H1 (cell line): ENCODE data around the gene CACNA1G. TPM values are rescaled to one million over a fixed set of nuclear protein-coding genes. Genes with fewer than 3 reads are reported as not detected.
A peak's percentile ranks its signal among the peaks of the same experiment; 100 is the strongest.

ENCODE experiments used
- CTCF ChIA-PET: fragments of 300-600 bp; sonication (Branson Sonifier 250); formaldehyde crosslinking; loops from one replicate; lab custom pipeline; 2021; ENCODE audit not compliant: partially characterized antibody; lab: Charles Lee
- POLR2A ChIA-PET: fragments of 300-600 bp; sonication (Branson Sonifier 250); formaldehyde crosslinking; loops from one replicate; lab custom pipeline; 2021; ENCODE audit warnings: inconsistent platforms; ENCODE audit not compliant: partially characterized antibody; lab: Charles Lee
- DNase-seq, 2 experiments: peaks; one replicate each; pipeline versions ENCODE4 v3.0.0 to v3.0.0-alpha.2; 2010 to 2022; ENCODE audit warnings: low spot score in 2 of 2, low read depth in 1 of 2, mixed read lengths in 1 of 2
- FAIRE-seq: peaks from 2 replicates; lab custom pipeline; 2011; peaks lifted over from hg19 to GRCh38; lab: Jason Lieb, UNC
- H2AFZ ChIP-seq: 2 replicates; pipeline ENCODE4 v1.8.1; 2012; ENCODE audit warnings: low read length, inconsistent platforms
- H2AK5ac ChIP-seq: 2 replicates; pipeline ENCODE4 v1.6.1; 2013; ENCODE audit warnings: low read depth, low read length
- H2BK120ac ChIP-seq: replicated peaks from 2 replicates; pipeline ENCODE3; 2013; ENCODE audit warnings: low read depth, low read length, inconsistent platforms
- H2BK12ac ChIP-seq: 2 replicates; pipeline ENCODE4 v1.6.1; 2013; ENCODE audit warnings: low read depth, low read length
- H2BK15ac ChIP-seq: 2 replicates; pipeline ENCODE4 v1.6.1; 2013; ENCODE audit warnings: low read length
- H2BK20ac ChIP-seq: 2 replicates; pipeline ENCODE4 v1.6.1; 2013; ENCODE audit warnings: low read length
- H2BK5ac ChIP-seq: 2 replicates; pipeline ENCODE4 v1.6.1; 2013; ENCODE audit warnings: low read depth, low read length
- H3K14ac ChIP-seq: 2 replicates; pipeline ENCODE4 v1.6.1; 2013; ENCODE audit warnings: inconsistent platforms; ENCODE audit not compliant: insufficient read length
- H3K18ac ChIP-seq: 2 replicates; pipeline ENCODE4 v1.6.1; 2013; ENCODE audit warnings: low read length; ENCODE audit errors: extremely low read depth
- H3K23ac ChIP-seq: 2 replicates; pipeline ENCODE4 v1.6.1; 2013; ENCODE audit warnings: inconsistent platforms; ENCODE audit not compliant: insufficient read length
- H3K23me2 ChIP-seq: 2 replicates; pipeline ENCODE4 v1.6.1; 2013; ENCODE audit warnings: low read depth, low read length
- H3K27ac ChIP-seq: 2 replicates; pipeline ENCODE4 v1.6.1; 2011; ENCODE audit warnings: low read depth, low read length, inconsistent platforms
- H3K27me3 ChIP-seq, 4 experiments: replicated peaks in 1 of 4; 1 replicate in 1 of 4; 2 replicates in 3 of 4; pipeline versions ENCODE4 v1.6.1 to v1.8.1; 2011 to 2013; ENCODE audit warnings: low read length in 3 of 4, mild to moderate bottlenecking in 3 of 4, inconsistent platforms in 2 of 4, mixed read lengths in 2 of 4, moderate library complexity in 1 of 4; ENCODE audit not compliant: control insufficient read depth in 3 of 4, insufficient read depth in 3 of 4; ENCODE audit errors: extremely low read depth in 1 of 4
- H3K36me3 ChIP-seq, 4 experiments: 2 replicates each; pipeline versions ENCODE4 v1.6.1 to v1.8.1; 2011 to 2013; ENCODE audit warnings: mild to moderate bottlenecking in 4 of 4, low read length in 3 of 4, moderate library complexity in 2 of 4, control low read depth in 1 of 4, inconsistent platforms in 1 of 4; ENCODE audit not compliant: insufficient read depth in 4 of 4, control insufficient read depth in 2 of 4
- H3K4ac ChIP-seq: replicated peaks from 2 replicates; pipeline ENCODE3; 2013; ENCODE audit warnings: low read length, low read depth, mixed read lengths, inconsistent platforms; ENCODE audit not compliant: insufficient read length
- H3K4me1 ChIP-seq, 4 experiments: replicated peaks in 1 of 4; 1 replicate in 1 of 4; 2 replicates in 3 of 4; pipeline versions ENCODE4 v1.6.1 to v1.8.1; 2011 to 2013; ENCODE audit warnings: low read length in 3 of 4, inconsistent platforms in 2 of 4, mixed read lengths in 1 of 4; ENCODE audit not compliant: insufficient read depth in 4 of 4, control insufficient read depth in 3 of 4
- H3K4me2 ChIP-seq, 2 experiments: 2 replicates each; pipeline versions ENCODE4 v1.6.1 to v1.8.1; 2011 to 2013; ENCODE audit warnings: low read depth in 2 of 2, low read length in 2 of 2, control low read depth in 1 of 2, inconsistent platforms in 1 of 2, mild to moderate bottlenecking in 1 of 2; ENCODE audit not compliant: insufficient read depth in 1 of 2
- H3K4me3 ChIP-seq, 4 experiments: fragments of 200-600, 300-600 bp in 1 of 4; sonication (generic), shearing (Covaris generic), sonication (Bioruptor Twin) in 1 of 4; 2 replicates each; pipeline versions ENCODE4 v1.5.1 to v1.8.1; 2011 to 2016; ENCODE audit warnings: low read length in 4 of 4, low read depth in 3 of 4, control low read depth in 2 of 4, inconsistent platforms in 2 of 4, mild to moderate bottlenecking in 2 of 4, mixed read lengths in 1 of 4, moderate library complexity in 1 of 4; ENCODE audit not compliant: insufficient read depth in 2 of 4; ENCODE audit errors: extremely low read depth in 1 of 4
- H3K56ac ChIP-seq: replicated peaks from 2 replicates; pipeline ENCODE3; 2013; ENCODE audit warnings: low read depth, mild to moderate bottlenecking, mixed read lengths, low read length, inconsistent platforms; ENCODE audit not compliant: insufficient read length
- H3K79me1 ChIP-seq: 2 replicates; pipeline ENCODE4 v1.6.1; 2013; ENCODE audit warnings: low read depth, low read length, control low read depth
- H3K79me2 ChIP-seq, 2 experiments: 2 replicates each; pipeline versions ENCODE4 v1.6.1 to v1.8.1; 2012 to 2013; ENCODE audit warnings: low read length in 2 of 2, mild to moderate bottlenecking in 2 of 2, inconsistent platforms in 1 of 2; ENCODE audit not compliant: insufficient read depth in 2 of 2, control insufficient read depth in 1 of 2
- H3K9ac ChIP-seq, 4 experiments: replicated peaks in 1 of 4; 1 replicate in 1 of 4; 2 replicates in 3 of 4; pipeline versions ENCODE4 v1.6.1 to v1.8.1; 2011 to 2013; ENCODE audit warnings: low read depth in 3 of 4, low read length in 3 of 4, control low read depth in 2 of 4, mild to moderate bottlenecking in 2 of 4, moderate library complexity in 2 of 4, inconsistent platforms in 1 of 4; ENCODE audit errors: extremely low read depth in 1 of 4
- H3K9me3 ChIP-seq, 2 experiments: 2 replicates each; pipeline versions ENCODE4 v1.6.1 to v1.8.1; 2012 to 2013; ENCODE audit warnings: mild to moderate bottlenecking in 2 of 2, moderate library complexity in 2 of 2, control low read depth in 1 of 2, inconsistent platforms in 1 of 2, low read depth in 1 of 2, low read length in 1 of 2, mixed read lengths in 1 of 2; ENCODE audit not compliant: insufficient read depth in 2 of 2
- H4K20me1 ChIP-seq, 2 experiments: replicated peaks in 1 of 2; 2 replicates each; pipeline versions ENCODE3 to v1.8.1; 2011 to 2013; ENCODE audit warnings: inconsistent platforms in 2 of 2, low read length in 2 of 2, mild to moderate bottlenecking in 1 of 2; ENCODE audit not compliant: insufficient read depth in 2 of 2, control insufficient read depth in 1 of 2
- H4K5ac ChIP-seq: 2 replicates; pipeline ENCODE4 v1.6.1; 2013; ENCODE audit warnings: low read length, low read depth, mixed read lengths, inconsistent platforms; ENCODE audit not compliant: insufficient read length
- H4K8ac ChIP-seq: 2 replicates; pipeline ENCODE4 v1.8.0; 2013; ENCODE audit warnings: mild to moderate bottlenecking, moderate library complexity, low read length, inconsistent platforms; ENCODE audit not compliant: insufficient read depth; ENCODE audit errors: extremely low read depth
- H4K91ac ChIP-seq: replicated peaks from 2 replicates; pipeline ENCODE3; 2013; ENCODE audit warnings: low read length, mixed read lengths, inconsistent platforms; ENCODE audit not compliant: insufficient read length
- EZH2 ChIP-seq: fragments of 200-600 bp; sonication (generic); IDR thresholded peaks from 2 replicates; pipeline ENCODE4 v1.7.1; 2012; ENCODE audit warnings: low read depth, mild to moderate bottlenecking, moderate library complexity, low read length, inconsistent platforms; ENCODE audit not compliant: severe bottlenecking
- SRF ChIP-seq: IDR thresholded peaks from 2 replicates; pipeline ENCODE4 v1.6.1; 2011; ENCODE audit warnings: mild to moderate bottlenecking, low read depth, low read length, moderate library complexity
- WGBS, 2 experiments: shearing (Covaris generic) in 1 of 2; methylation state at CpG; one replicate each; pipeline versions ENCODE4 v1.1.6 to v1.1.7; 2013 to 2015; ENCODE audit warnings: low lambda C conversion rate in 2 of 2, mixed read lengths in 2 of 2, inconsistent platforms in 1 of 2, low coverage in 1 of 2, missing lambda C conversion rate in 1 of 2; ENCODE audit not compliant: insufficient replicate concordance in 2 of 2, insufficient coverage in 1 of 2, insufficient read length in 1 of 2; ENCODE audit errors: extremely low coverage in 1 of 2, missing lambda C conversion rate in 1 of 2; 5-methylcytosine and 5-hydroxymethylcytosine counted together
- polyA plus RNA-seq, 7 experiments: library from polyadenylated mRNA; depleted of rRNA in 3 of 7; stranded (reverse) in 5 of 7; unstranded in 2 of 7; fragments of >200 nt in 5 of 7; fragments of 200-250 nt in 2 of 7; gene quantifications; 1 replicate in 5 of 7; 2 replicates in 1 of 7; 4 replicates in 1 of 7; pipeline versions ENCODE4 v1.2.1 to v1.2.3, GENCODE V29; 2011 to 2013; ENCODE audit warnings: missing spikeins in 2 of 7, mixed read lengths in 2 of 7
- total RNA-seq: library from RNA; stranded (reverse); fragmentation: NEBNext Ultra II Directional; extraction: Animal tissue kit (Norgen Biotek cat#: 25700); gene quantifications from 2 replicates; pipeline ENCODE4 v1.2.1, GENCODE V29; 2021

The CACNA1G gene
- total and polyA plus RNA-seq, 2 of the 8 experiments (the other 6 are each of a cell fraction or from before 2014, with no cell fraction given): 2.9 to 4.9 TPM

DNA sequence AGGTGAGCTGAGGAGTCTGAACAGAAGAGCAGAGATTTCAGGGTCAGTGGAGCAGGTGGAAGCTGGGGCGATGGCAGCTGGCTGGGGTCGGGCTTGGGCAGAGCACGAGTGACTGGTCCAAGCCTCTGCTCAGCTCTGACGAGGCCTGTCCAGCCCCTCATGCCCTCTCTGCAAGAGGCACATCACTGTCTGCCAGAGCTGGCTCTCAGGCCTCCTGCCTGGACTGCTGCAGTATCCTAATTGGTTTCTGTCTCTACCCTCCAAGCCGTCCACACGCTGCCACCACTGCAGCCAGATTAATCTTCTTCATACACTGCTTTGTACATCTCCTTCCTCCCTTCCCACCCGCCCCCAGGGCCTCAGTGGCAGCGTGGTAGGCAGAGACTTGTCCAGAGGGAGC, 25.4 kb downstream of the CACNA1G start:
- no peaks in the 10 kb centered on the region; a peak in 1 of 7 replicates for H3K27me3 ChIP-seq
- no peak overlapping the region; the same call in 1 of the 2 replicates for H4K8ac ChIP-seq
- WGBS, 2 experiments: 85% methylated on average over 6 of the region's 8 CpGs; no CpG with 5 or more reads in 1 of the 2 experiments

More for the DNA sequence above, 25.4 kb downstream of the CACNA1G start:
- H3K23me2 ChIP-seq: no peaks in the 10 kb centered on the region
- no peak overlapping the region for H2BK120ac ChIP-seq
- no peak overlapping the region for H3K9ac ChIP-seq
- no peaks in the 10 kb centered on the region for H3K36me3 ChIP-seq
- H4K91ac ChIP-seq: peak overlapping the region; percentile 44
- ChIA-PET CTCF (interaction anchor here (1.0 to 10.2 kb wide), 15 partner anchors 8 to 70 kb away, joined by 3 to 95 read pairs (median 6); no protein-coding TSS in a partner anchor), POLR2A (interaction anchor here (1.5 kb wide), 1 partner anchor 10 kb away, joined by 4 read pairs; no protein-coding TSS in a partner anchor)
- no peak overlapping the region for H2BK20ac ChIP-seq
- peak overlapping the region; percentile 63 for H2BK5ac ChIP-seq
- no peak overlapping the region; the same call in 1 of the 2 replicates for H3K27ac ChIP-seq
- H2BK12ac ChIP-seq: peak overlapping the region; percentile 50; the same call in 1 of the 2 replicates
- 0 out of 4 replicates have a peak overlapping the region, but pooled peaks have one; percentile 9 to 39 for H3K4me2 ChIP-seq
- no peak overlapping the region for H3K4ac ChIP-seq
- no peak overlapping the region for H2AFZ ChIP-seq
- H3K79me2 ChIP-seq: no peaks in the 10 kb centered on the region
- no peaks in the 10 kb centered on the region for H4K20me1 ChIP-seq
- DNase-seq (no peak), FAIRE-seq (no peak)
- TF ChIP-seq EZH2 (no peak), SRF (no peak)
- H4K5ac ChIP-seq: no peak overlapping the region
- no peak overlapping the region for H2AK5ac ChIP-seq
- peaks cover 0 to 16% (median 5%) of the 10 kb centered on the region in 4 experiments; a peak in 6 of 7 replicates for H3K4me1 ChIP-seq
- no peaks in the 10 kb centered on the region for H3K79me1 ChIP-seq
- H3K18ac ChIP-seq: no peak overlapping the region
- H3K9me3 ChIP-seq: no peaks in the 10 kb centered on the region
- H3K23ac ChIP-seq: no peak overlapping the region
- H3K14ac ChIP-seq: no peak overlapping the region
- no peak overlapping the region for H3K56ac ChIP-seq
- no peak overlapping the region for H2BK15ac ChIP-seq
- H3K4me3 ChIP-seq: no peak overlapping the region
